NOMO-1 (cell line): ENCODE data around the gene BIRC7.

Experiments
- DNase-seq, 2 experiments: peaks; one replicate each; lab custom pipeline; 2025; ENCODE audit not compliant: unreplicated experiment in 2 of 2; lab: John Stamatoyannopoulos, UW

Gene BIRC7

DNA sequence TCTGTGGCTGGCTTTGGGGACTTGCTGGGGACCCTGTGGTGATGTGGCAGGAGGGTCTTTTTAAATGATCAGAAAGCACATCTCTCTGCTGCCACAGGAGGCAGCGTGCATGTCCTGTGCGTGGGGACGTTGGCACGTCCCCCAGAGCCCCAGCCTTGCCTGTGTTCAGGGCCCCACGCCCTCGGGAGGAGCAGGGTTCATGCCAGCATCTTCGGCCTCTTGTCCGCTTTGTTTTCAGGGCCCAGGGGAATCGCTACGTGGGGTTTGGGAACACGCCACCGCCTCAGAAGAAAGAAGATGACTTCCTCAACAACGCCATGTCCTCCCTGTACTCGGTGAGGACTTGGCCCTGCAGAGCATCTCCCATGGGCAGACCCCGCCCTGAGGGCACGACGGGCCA lies 43.0 kb downstream of the BIRC7 start:
- DNase-seq = no peak

DNA sequence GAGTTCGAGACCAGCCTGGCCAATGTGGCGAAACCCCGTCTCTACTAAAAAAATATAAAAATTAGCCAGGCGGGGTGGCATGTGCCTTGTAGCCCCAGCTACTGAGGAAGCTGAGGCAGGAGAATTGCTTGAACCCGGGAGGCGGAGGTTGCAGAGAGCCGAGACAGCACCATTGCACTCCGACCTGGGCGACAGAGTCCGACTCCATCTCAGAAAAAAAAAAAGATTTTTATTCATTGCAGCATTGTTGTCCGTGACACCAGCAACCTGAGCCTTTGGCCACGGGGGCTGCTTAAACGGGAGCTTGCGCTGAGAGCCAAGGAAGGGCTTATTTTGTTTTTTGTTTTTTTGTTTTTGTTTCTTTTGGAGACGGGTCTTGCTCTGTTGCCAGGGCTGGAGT lies 44.2 kb downstream of the BIRC7 start:
- no peak for DNase-seq

DNA sequence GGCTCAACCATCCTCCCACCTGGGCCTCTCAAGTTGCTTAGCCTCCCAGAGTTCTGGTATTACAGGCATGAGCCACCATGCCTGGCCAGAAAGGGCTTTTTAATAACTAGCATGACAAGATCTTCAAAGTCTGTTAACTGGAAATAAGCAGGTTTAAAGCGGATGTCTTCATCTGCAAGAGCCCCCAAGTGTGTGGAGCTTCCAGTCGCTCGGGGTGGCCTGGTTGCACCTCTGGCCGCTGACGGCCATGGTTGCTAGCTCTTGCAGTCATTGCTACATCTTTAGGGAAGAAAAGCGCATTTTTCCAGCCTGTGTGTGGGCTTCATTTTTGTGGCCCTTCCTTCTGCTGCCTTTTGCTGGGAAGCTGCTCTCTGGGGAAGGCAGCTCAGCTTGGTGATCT lies 44.7 kb downstream of the BIRC7 start:
- DNase-seq = no peak

DNA sequence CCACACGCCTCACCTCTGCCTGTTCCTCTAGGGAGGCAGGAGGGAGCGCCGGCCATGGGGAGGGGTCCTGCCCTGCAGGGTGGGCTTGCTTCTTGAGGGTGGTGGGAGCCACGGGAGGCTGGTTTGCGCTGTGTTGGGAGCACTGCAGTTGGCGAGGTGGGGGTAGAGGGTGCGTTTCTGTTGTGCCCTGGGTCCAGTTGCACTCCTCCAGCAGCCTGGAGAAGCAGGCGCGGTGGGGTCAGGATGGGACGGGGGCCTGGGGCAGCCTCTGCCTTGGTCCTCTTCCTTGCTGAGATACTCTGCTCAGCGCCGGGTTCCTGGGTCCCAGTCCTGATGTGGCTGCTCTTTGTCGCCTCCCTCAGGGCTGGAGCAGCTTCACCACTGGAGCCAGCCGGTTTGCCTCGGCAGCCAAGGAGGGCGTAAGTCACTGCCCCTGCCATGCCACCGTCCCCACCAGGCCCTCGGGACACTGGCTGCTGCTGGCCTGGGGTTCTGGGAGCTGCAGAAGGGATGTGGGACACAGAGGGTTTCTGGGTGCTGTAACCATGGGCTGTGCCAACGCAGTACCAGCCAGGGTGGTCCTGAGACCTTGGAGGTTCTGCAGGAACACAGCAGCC lies 45.3 kb downstream of the BIRC7 start:
- DNase-seq = no peak

DNA sequence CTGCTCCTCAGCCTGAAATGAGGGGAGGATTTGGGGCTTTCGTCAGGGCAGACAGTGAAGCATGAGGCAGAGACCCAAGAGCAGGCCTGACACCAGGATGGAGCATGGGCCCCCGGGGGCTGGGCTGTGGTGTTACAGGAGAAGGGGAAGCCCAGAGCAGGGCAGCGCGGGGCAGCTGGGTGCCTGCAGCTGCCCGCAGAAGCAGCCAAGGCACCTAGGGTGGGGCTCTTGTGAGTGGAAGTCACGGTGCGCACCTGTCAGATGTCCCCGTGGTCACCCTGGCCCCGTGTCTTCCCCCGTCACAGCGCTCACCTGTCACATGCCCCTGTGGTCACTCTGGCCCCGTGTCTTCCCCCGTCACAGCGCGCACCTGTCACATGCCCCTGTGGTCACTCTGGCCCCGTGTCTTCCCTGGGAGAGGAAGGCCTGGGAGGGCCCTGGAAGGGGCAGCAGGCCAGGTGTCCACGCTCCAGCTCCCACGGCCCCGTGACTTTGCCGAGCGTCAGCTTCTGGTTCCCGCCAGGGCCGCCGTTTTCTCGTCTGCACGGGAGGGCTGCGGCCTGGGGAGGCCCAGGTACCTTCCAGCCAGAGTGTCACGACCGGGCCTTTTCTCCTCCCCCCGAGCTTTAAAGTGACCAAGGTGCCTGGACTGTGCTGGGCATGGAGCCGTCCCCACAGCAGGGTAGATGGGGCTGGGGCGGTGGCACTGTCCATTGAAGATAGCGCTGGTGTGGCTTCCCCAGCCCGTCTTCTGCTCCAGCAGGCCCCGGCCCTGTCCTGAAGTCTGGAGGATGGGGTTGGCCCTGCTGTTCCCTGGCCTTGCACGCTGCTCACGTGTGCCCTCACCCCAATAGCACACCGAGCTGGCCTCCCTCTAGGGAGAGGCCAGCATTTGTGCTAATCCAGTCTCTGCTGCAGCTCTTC lies 46.3 kb downstream of the BIRC7 start:
- no peak for DNase-seq

DNA sequence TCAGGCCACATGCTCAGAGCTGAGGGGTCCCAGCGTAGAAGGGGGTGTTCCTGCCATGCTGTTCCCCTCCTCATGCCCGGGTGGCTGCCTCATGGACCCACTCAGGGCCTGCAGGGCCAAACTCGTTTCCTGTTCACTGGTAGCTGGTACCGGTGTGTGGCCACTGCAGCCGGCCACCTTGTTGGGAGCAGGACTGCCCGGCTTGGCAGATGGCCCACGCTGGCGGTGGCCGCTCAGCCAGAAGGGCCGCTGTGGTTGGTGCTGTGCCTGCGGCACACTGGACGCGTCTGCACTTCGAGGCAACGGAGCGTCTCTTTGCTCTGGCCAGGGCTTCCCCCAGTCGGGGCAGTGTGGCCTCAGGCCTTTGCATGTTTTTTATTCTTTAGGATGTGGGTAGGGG lies 47.2 kb downstream of the BIRC7 start:
- DNase-seq = no peak

DNA sequence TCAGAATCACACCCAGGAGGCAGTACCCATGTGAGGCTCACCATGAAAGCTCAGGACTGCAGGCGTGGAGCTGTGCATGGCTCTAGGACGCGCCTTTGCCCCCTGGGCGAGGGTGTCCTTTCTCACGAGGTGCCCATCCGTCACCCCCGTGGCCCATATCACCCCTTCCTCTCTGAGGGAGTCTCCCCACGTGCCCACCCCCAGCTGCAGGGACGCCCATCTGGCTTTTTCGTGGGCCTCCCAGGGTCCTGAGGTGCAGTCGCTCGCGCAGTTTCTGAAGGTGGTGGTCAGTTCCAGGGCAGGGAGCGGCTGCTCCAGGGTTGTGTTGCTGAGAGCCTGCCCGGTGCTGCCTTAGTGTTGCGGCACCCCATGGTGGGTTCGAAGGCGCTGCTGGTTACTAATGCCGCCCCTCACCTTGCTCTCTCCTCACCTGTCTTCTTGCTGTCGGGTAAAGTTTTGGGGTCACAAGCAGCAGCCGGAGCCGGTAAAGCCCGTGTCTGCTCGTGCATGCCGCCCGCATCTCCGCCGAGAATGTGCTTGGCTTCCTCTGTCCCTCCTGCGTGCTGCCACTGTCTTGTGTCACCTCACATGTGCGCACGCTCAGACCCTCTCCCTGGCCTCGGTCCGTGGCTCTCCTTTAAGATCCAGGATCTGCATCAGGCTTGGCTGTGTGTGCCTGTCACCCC lies 47.8 kb downstream of the BIRC7 start:
- no peak for DNase-seq

DNA sequence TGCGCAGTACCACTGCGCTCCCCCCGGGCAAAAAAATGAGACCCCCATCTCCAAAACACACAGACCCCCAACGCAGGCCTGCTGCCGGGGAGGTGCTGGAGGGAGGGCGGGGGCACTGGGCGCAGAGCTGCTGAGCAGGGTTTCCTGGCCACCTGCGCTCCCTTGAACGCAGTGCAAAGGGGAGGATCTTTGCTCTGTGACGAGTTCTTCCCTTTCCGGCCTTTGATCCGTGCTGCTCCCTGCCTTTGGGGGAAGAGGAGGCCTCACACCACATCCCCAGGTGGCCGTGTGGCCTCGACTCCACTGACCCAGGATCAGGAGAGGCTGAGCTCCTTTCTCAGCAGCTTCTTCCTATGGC lies 48.4 kb downstream of the BIRC7 start:
- DNase-seq = no peak

DNA sequence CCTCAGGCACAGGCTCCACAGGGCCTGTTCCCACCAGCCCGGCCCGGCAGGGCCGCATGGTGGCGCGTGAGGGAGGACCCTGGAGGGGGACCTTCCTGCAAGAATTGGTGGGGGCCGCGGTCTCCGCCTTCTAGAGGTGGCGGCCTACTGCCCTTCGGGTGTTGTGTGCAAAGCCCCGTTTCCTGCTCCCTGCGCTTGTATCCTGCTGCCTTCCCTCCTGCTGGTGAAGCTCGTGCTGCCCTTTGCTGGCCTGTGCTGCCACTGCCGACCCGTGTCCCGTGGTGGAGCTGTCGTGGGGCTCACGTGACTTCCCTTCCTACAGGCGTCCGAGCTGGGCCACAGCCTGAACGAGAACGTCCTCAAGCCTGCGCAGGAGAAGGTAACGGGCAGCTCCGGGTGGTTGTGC lies 48.8 kb downstream of the BIRC7 start:
- no peak for DNase-seq

DNA sequence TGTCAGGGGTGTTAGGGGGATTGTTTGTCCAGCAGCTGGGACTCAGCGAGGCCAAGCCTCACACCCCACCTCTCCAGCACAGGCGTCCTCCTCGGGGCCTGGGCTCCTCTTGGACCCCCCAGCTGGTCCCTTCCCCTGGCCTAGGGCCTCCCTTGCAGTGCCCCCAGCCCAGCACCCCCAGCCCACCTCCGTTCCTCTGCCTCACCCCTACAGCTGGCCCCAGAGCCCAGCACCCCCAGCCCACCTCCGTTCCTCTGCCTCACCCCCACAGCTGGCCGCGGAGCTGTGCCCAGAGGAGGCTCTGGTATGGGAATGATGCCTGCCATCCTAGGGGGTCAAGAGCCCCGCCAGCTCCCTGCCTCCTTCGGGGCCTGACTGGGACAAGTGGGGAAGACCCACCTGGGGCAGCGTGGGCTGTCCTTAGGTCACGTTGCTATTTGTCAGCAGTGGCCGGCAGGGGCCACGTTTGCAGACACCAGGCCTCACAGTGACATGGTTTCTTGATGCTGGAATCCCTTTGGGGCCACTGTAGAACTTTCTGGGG lies 49.3 kb downstream of the BIRC7 start:
- DNase-seq = no peak

DNA sequence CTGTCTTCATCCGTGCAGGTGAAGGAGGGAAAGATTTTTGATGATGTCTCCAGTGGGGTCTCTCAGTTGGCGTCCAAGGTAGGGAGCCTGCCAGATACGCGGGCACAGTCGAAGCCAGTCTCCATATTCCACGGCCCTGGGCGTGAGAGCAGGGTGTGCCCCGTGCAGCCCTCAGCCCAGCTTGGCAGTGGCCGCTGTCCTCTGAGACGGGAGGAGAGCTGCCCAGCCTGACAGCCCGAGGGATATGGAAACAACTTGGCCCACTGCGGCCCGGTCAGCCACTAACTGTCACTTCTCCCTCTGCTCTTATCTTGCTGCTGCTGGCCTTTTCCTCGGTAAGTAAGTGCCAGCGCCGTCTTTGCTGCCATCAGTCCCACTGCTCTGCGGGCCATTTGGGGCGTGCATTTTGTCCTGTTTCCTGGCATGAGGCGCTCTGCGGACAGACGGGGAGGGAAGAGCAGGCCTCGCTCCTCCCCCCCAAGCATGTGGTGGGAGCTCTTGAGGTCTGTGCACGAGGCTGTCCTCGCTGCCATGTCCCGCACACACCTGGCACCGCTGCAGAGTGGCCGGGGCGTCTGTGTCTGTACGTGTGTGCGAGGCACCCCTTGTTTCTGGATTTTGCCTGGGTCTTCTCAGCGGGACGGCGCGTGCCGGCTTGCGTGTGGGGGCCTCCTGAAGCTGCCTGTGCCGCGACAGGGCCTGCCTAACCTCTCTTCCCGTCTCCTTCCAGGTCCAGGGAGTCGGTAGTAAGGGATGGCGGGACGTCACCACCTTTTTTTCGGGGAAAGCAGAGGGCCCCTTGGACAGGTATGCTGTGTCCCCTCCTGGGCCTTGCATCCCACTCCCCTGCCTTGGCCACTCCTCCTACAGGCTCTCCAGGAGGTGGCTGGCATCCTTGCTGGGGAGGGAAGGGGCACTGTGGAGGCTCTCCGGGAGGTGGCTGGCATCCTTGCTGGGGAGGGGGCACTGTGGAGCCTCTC lies 50.2 kb downstream of the BIRC7 start:
- DNase-seq = no peak

DNA sequence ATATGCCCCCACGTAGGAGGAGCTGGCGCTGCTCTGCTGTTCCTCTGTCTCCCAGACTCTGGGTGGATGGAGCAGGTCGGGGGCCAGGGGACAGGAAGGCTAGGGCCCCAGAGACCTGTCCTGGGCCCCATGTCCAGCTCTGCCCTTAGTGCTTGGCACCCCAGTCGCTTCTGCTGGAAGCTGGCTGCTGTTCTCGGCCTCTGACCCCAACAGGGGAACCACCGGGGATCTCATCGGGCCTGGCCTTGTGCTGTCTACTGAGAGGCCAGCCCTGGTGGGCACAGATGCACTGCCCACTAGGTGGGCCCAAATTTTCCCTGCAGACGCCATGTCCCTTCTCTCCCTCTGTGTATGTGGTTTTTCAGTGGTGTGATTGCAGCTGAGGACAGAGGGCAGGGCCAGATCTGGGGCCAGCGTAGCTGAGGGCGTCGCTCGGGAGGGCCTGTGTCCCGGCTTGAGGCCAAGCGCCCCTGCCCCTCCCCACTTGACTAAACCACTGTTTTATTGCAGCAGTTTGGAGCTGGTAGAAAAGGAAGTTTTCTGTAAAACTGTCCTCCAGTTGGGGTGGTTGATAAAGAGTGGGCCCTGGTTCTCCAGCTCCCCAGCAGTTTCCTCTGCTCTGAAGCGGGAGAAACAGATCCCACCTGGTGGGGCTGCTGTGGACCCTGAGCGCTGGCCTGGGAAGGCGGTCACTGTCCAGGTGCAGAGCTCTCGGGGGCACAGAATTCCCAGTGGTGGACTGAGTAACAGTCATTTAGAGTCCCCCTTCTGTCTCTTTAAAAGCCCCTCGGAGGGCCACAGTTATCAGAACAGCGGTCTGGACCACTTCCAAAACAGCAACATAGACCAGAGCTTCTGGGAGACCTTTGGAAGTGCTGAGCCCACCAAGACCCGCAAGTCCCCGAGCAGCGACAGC lies 51.3 kb downstream of the BIRC7 start:
- DNase-seq = no peak

DNA sequence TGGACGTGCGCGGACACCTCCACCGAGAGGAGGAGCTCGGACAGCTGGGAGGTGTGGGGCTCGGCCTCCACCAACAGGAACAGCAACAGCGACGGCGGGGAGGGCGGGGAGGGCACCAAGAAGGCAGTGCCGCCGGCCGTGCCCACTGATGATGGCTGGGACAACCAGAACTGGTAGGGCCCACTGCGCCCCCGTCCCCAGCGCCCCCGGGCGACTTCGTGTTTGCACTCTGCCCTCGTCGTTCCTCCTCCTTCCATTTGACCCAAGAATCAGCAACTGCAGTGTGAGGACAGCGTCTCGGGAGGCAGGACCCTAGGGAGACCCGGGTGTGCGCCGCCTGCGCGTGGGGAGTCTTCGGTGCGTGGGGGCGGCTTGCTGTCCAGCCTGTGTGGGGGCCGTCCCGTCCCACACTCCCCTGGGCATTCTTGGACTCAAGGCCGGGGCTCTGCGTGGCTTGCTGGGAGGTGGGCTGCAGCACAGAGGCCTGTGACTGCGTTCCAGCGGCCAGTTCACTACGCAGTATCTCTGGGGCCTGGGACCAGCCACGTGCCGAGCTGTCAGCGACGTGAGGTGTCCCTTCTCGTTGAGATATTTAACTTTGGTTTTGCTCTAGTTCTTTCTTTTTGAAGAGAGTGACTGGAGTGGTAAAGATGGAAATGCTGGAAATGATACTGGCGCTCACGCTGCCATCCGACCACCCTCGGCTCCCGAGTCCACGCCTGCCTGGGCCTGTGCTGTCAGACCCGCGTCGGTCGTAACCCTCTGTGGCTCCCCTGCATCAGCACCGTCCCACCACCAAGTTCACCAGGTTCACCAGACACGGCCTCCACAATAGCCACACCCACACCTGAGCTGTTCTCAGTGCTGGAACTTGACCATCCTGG lies 52.2 kb downstream of the BIRC7 start:
- no peak for DNase-seq

DNA sequence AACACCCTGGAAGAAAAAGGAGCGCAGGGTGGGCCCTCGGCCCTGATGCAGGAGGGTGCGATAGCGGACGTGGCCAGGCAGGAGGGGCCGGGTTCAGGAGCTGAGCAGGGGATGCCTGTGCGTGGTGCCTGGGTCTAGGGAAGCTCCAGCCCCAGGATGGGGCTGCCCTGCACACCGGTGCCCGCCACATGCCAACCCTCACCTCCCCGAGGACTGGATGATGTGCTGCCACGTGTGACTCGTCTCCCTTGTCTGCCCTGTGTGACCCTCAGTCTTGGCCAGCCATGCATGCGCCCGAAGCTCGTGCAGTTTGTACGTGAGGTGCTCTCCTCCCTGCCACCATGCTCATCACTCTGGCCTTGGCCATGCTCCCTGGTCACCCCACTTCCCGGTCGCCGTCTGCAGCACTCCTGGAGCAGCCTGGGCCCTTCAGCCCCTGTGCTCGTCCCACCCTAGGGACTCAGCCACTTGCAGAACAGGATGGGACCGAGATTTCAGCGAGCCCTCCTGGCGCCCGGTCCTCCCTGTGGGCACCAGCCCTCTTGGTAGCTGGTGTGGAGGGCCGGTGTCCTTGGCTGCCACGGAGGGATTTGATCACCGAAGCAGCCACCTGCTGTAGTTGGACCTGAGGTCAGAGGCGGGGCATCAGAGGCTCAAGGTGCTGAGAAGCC lies 53.0 kb downstream of the BIRC7 start:
- no peak for DNase-seq

DNA sequence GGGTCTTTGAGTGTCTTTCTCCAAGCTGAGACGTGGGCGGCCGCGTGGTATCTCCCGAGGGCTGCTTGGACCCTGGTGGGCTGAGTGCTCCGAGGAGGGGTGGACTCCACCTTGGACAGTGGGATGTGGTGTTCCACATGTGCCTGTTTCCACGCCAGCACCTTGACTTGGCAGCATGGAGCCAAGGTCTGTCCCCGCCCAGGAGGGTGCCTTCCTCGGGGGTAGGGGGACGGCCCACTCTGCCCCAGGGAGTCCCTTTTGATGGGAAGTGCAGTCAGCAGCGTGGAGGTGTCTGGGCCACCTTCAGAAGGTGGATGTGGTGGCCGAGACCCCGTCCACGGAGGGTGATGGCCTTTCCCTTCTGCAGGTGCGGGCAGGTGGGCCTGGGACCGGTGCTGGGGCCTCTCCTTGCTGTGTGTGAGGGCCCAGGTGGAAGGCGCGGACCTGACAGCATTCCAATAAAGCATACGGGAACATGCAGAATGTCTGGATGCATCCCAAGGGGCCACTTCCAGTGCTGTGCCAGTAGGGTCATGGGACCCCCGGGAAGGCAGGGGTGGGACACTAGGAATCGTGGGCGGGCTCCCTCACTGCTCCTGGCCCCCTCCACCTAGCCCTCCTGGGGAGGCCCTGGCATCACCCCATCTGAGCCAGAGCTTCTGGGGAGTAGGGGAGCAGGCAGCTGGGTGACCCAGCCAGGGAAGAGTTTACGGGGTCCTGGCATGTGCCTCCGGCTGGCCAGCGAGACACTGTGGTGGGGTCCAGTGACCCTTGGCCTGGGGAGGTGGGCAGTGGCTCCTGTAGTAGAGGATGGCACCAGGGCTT lies 53.8 kb downstream of the BIRC7 start:
- no peak for DNase-seq
